DOHH2 (cell line): Measurements from ENCODE around the gene CDHR3.

Source experiments
- H3F3A ChIP-seq: fragments of 200-600 bp; sonication (generic), shearing (Covaris generic); 2 replicates; pipeline ENCODE4 v1.6.0; 2016; ENCODE audit warnings: antibody characterized with exemption, mild to moderate bottlenecking; ENCODE audit not compliant: control insufficient read depth, insufficient read depth
- H3K27ac ChIP-seq: fragments of 200-600 bp; sonication (generic); 2 replicates; pipeline ENCODE4 v1.5.1; 2014; ENCODE audit warnings: low read depth, mild to moderate bottlenecking, low read length, moderate library complexity
- H3K27me3 ChIP-seq: fragments of 200-600 bp; sonication (generic); 2 replicates; pipeline ENCODE4 v1.6.1; 2014; ENCODE audit warnings: mild to moderate bottlenecking, low read length, mixed read lengths; ENCODE audit not compliant: control insufficient read depth
- H3K36me3 ChIP-seq: fragments of 200-600 bp; sonication (generic); 2 replicates; pipeline ENCODE4 v1.6.1; 2014; ENCODE audit warnings: mild to moderate bottlenecking, low read length, moderate library complexity, mixed read lengths; ENCODE audit not compliant: control insufficient read depth
- H3K4me1 ChIP-seq: fragments of 200-600 bp; sonication (generic); 2 replicates; pipeline ENCODE4 v1.6.1; 2014; ENCODE audit warnings: mild to moderate bottlenecking, low read length, mixed read lengths; ENCODE audit not compliant: control insufficient read depth
- H3K4me2 ChIP-seq: fragments of 200-600 bp; sonication (generic); 2 replicates; pipeline ENCODE4 v1.6.0; 2014; ENCODE audit warnings: mild to moderate bottlenecking, low read length, moderate library complexity
- H3K4me3 ChIP-seq: fragments of 200-600 bp; sonication (generic); 2 replicates; pipeline ENCODE4 v1.5.1; 2014; ENCODE audit warnings: mild to moderate bottlenecking, low read length, mixed read lengths
- H3K79me2 ChIP-seq: fragments of 200-600 bp; sonication (generic); 2 replicates; pipeline ENCODE4 v1.6.1; 2014; ENCODE audit warnings: mild to moderate bottlenecking, low read length, mixed read lengths; ENCODE audit not compliant: control insufficient read depth
- H3K9me2 ChIP-seq: fragments of 200-600 bp; sonication (generic); replicated peaks from 2 replicates; pipeline ENCODE4 v1.6.1; 2014; ENCODE audit warnings: mild to moderate bottlenecking, low read length, mixed read lengths; ENCODE audit not compliant: control insufficient read depth
- H3K9me3 ChIP-seq: fragments of 200-600 bp; sonication (generic); 2 replicates; pipeline ENCODE4 v1.6.1; 2014; ENCODE audit warnings: antibody characterized with exemption, low read length, mixed read lengths; ENCODE audit not compliant: control insufficient read depth, insufficient read depth
- H4K20me1 ChIP-seq: fragments of 200-600 bp; sonication (generic); 2 replicates; pipeline ENCODE4 v1.6.0; 2014; ENCODE audit warnings: low read depth, mild to moderate bottlenecking, antibody characterized with exemption, low read length, moderate library complexity; ENCODE audit not compliant: control insufficient read depth, insufficient read depth
- CTCF ChIP-seq: fragments of 200-600 bp; sonication (generic); IDR thresholded peaks from one replicate; pipeline ENCODE4 v1.5.1; 2014; ENCODE audit warnings: antibody characterized with exemption, mild to moderate bottlenecking, low read depth, low read length; ENCODE audit not compliant: poor library complexity, severe bottlenecking
- EZH2phosphoT487 ChIP-seq: fragments of 200-600 bp; sonication (generic); IDR thresholded peaks from 2 replicates; pipeline ENCODE4 v1.6.1; 2017; ENCODE audit warnings: borderline replicate concordance, mild to moderate bottlenecking, antibody characterized with exemption, low read length, moderate library complexity, mixed read lengths

CDHR3 gene

GRCh38 chr7:106064771-106065574, 101.9 kb downstream of the CDHR3 start:
- TF ChIP-seq EZH2phosphoT487, result no peak
- no peak for TF ChIP-seq CTCF
- Histone ChIP-seq H3K36me3 (peaks cover 35% of the 10 kb centered on the region), H3F3A (peaks cover 73% of the 10 kb centered on the region), H3K27me3 (no peaks in the 10 kb centered on the region), H3K9me2 (no peaks in the 10 kb centered on the region), H3K79me2 (peaks cover 18% of the 10 kb centered on the region), H3K4me2 (peak overlapping the region; percentile 89), H3K27ac (peak overlapping the region; percentile 97), H3K4me3 (peak overlapping the region; percentile 56), H3K4me1 (peaks cover 100% of the 10 kb centered on the region), H4K20me1 (no peaks in the 10 kb centered on the region), H3K9me3 (peaks cover 18% of the 10 kb centered on the region)

- Histone ChIP-seq H3K27me3 (no peaks in the 10 kb centered on the region), H3K36me3 (peaks cover 31% of the 10 kb centered on the region), H3K27ac (peak overlapping the region; percentile 97), H3K4me2 (peak overlapping the region; percentile 93), H3F3A (peaks cover 81% of the 10 kb centered on the region), H3K79me2 (peaks cover 20% of the 10 kb centered on the region), H3K9me2 (no peaks in the 10 kb centered on the region), H3K4me3 (no peak overlapping the region), H3K9me3 (peaks cover 11% of the 10 kb centered on the region), H4K20me1 (no peaks in the 10 kb centered on the region), H3K4me1 (peaks cover 100% of the 10 kb centered on the region)
- TF ChIP-seq CTCF (no peak), EZH2phosphoT487 (no peak)
Measured at GRCh38 chr7:106065575-106066500, 102.8 kb downstream of the CDHR3 start.

- Histone ChIP-seq H3K4me3 (peak overlapping the region; percentile 79), H3K4me1 (peaks cover 99% of the 10 kb centered on the region), H3K4me2 (peak overlapping the region; percentile 93), H3F3A (peaks cover 80% of the 10 kb centered on the region), H3K79me2 (peaks cover 20% of the 10 kb centered on the region), H4K20me1 (no peaks in the 10 kb centered on the region), H3K9me2 (no peaks in the 10 kb centered on the region), H3K27me3 (no peaks in the 10 kb centered on the region), H3K27ac (peak overlapping the region; percentile 97), H3K36me3 (peaks cover 15% of the 10 kb centered on the region), H3K9me3 (no peaks in the 10 kb centered on the region)
- no peak for TF ChIP-seq CTCF
- no peak for TF ChIP-seq EZH2phosphoT487
Measured at GRCh38 chr7:106067678-106068077, 104.6 kb downstream of the CDHR3 start.
